GM18526 (cell line): Measurements from ENCODE around the gene NKD1.

ENCODE experiments used
- POLR2A ChIP-seq: IDR thresholded peaks from 3 replicates; pipeline ENCODE4 v1.6.1; 2011; ENCODE audit not compliant: insufficient read length; ENCODE audit errors: extremely low read depth

Gene NKD1

DNA sequence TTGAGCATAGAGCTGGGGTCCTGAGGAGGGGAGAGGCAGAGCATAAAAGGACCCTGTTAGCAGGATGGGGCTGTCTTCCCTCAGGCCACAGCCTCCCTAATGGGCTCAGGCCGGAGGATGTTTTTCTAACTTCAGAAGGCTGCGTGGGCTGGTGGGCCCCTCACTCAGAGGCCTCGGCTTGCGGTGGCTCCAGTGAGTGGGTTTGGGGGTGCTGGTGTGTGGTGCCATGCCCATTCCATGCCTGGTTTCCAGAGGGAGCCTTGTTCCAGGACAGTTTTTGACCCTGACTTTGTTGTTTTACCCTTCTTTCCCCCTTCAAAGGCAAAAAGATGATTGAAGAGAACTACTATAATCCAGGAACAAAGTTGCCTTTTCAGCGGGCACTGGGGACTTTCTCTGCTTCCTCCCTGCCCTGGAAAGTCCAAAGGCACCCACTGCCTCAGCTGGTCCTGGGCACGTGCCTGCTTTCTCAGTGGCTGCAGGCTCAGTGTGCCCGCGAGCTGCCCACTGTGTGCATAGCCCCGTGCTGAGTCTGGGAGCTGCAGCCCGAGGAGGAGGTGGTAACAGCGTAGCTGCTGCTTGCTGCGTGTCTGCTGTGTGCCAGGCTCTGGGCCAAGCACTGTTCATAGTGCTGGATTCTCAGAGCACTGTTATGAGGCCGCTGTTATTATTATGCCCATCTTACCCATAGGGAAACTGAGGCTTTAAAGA, 11.8 kb downstream of the NKD1 start:
- no peak for TF ChIP-seq POLR2A

DNA sequence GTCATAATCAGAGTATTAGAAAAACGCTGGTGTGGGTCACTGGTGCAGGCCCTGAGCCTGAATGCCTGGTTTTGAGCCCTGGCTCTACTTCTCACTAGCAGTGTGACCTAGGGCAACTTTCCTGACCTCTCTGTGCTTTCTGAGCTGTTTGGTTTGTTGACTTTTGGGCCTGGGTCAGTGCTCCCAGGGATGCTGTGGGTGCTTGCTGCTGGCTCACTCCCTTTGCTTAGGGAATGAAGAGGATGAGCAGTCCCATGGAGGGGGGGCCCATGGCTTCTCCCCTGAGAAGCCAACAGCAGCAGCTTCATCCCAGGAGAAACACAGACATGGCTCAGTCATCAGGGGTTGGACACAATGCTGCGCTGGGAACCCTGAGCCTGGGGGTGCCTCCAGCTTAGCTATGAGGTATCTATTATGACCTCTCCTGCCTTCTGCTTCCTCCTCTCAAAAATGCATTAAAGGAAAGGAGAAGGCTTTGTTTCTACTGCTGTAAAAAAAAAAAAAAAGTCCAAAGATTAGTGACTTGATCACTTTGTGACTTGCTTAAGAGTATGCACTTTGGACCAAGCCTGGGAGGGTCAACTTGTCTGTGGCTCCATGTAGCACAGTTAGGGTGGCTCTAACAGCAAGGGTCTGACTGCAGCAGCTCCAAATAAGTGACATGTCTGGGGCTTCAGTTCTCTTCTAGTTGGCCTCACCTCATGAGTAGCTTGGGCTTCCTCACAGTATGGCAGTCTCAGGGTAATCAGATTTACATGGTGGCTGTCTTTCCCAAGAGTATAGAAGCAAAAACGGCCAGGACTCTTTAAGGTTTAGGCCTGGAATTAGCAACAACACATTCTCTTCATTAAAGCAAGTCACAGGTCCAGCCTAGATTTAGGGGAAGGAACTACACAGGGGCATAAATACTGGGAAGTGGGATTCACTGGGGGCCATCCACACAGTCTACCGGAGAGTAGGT, 13.0 kb downstream of the NKD1 start:
- no peak for TF ChIP-seq POLR2A

GRCh38 chr16:50562657-50563056, 14.5 kb downstream of the NKD1 start:
- TF ChIP-seq POLR2A: no peak

GRCh38 chr16:50563989-50564388, 15.8 kb downstream of the NKD1 start:
- no peak for TF ChIP-seq POLR2A

DNA sequence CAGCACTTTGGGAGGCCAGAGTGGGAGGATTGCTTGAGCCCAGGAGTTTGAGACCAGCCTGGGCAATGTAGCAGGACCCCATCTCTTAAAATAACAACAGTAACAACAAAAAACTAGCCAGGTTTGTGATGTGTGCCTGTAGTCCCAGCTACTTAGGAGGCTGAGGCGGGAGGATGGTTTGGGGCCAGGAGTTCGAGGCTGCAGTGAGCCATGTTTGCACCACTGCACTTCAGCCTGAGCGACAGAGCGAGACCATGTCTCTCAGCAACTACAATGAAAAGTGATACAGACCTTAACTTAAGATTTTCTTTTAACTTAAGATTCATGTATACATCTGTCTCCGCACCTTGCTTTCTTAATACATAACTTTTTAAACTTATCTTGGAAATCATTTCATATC, 17.2 kb downstream of the NKD1 start:
- TF ChIP-seq POLR2A: no peak

GRCh38 chr16:50566014-50566962, 18.1 kb downstream of the NKD1 start:
- TF ChIP-seq POLR2A: no peak

DNA sequence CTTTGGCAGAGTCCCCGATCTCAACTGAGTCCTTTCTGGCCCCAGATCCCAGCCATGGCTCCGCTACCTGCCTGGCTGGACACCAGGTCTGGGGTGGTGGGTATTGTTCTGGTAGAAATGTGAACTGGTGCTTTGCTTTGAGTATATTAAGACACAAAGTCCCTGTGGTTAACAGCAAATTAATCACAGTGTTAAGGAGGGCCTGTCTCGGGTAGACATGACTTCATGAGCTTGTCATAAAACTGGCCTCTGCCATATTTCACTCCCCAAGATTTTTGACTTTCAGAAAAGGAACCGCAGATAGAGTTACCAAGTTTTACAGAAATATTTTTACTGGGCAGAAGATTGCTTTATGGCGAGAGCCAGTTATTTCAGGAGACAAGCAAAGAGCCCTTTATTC, 19.5 kb downstream of the NKD1 start:
- no peak for TF ChIP-seq POLR2A

- no peak for TF ChIP-seq POLR2A
Measured at GRCh38 chr16:50568187-50568815, 20.1 kb downstream of the NKD1 start.

DNA sequence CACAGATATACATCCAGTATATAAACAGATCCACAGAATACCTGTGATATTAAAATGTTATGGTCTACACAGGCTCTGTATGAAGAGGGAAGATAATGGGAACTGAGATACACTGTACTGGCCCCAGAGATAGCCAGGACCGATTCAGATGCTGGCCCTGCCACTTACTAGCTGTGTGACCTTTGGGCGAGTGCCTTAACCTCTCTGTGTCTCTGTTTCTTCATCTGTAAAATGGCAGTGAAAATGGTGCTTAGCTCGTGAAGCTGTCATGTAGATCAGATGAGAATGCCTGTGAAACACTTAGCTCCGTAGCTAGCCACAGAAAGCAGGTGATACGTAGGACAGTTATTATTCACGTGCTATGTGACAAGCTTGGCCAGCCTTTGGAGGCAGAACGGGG, 22.2 kb downstream of the NKD1 start:
- no peak for TF ChIP-seq POLR2A

GRCh38 chr16:50570808-50571598, 22.8 kb downstream of the NKD1 start:
- TF ChIP-seq POLR2A: no peak

DNA sequence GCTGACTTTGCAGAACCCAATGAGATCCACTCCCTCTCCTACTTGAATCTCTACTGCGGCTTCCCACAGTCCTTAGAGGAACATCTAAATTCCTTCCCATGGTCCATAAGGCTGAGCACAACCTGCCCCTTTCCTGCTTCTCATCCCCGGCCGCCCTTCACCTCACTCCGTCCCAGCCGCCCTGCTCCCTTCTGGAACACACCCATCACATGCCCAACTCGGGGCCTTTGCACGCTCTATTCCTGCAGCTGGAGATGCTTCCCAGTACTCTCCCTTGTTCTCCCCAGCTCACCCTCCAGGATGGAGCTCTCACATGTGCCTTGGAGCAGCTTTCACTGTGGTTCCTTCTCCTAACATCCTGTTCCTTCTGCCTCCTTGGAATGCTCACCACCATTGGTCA, 23.6 kb downstream of the NKD1 start:
- TF ChIP-seq POLR2A: no peak

GRCh38 chr16:50572700-50573099, 24.5 kb downstream of the NKD1 start:
- no peak for TF ChIP-seq POLR2A

DNA sequence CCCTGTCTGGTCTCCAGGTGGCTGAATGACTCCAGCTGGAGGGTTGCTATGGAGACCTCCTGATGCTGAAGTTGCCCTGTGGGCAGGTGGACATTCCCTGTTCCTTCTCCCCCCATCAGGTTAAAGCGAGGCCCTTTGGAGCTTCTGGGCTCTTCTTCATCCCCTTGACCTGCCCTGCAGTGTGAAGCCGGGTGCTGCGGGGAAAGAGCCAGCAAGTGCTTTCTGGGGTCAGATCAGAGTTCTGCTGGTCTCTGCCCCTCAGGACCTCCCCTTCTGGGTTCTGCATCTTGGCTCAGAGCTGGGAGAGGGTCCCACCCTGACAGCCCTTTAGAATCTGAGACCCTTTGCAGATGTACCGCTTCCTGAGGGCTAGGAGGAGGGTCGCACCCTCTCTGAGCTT, 25.1 kb downstream of the NKD1 start:
- no peak for TF ChIP-seq POLR2A
